SU-DHL-6 (cell line): ENCODE measurements around the gene VWA3A.

Source experiments
- EZH2phosphoT487 ChIP-seq: fragments of 200-600 bp; sonication (generic), shearing (Covaris generic); conservative IDR thresholded peaks from 2 replicates; pipeline ENCODE4 v1.6.1; 2018; ENCODE audit warnings: mild to moderate bottlenecking, antibody characterized with exemption, low read length, moderate library complexity, mixed read lengths
- TF ChIP-seq, protein P1 (sequence below): fragments of 200-600 bp; sonication (generic); IDR thresholded peaks from one replicate; pipeline ENCODE4 v1.5.1; 2017; ENCODE audit warnings: antibody characterized with exemption, mild to moderate bottlenecking, low read length, moderate library complexity; ENCODE audit not compliant: insufficient read depth, poor library complexity, severe bottlenecking

DNA sequence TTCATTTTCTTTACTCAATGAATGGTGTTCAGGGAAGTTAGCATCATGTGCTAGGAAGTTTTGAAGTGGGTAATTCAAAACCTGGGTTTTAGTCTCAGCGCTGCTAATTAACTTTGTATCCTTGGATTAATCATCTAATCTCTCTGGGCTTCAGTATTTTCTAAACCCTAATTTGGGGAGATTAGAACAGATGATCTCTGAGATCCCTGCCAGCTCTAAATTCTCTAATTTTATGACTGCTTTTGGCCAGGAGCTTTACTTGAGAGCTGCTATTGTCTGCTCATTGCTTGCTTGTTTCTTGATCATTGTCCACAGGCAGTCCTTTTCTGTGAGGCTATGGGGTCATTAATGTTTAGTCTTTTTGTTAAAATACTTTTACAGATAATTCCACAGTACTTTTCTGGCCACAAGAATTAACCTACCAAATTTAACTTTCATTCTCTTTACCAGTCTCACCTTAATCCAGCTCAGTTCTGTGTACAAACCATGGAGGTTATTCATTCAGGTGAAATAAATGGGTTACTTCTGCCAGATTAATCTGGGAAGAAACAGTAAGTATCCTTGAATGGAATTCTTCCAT, 28.4 kb upstream of the VWA3A start:
- TF ChIP-seq, protein P1, sequence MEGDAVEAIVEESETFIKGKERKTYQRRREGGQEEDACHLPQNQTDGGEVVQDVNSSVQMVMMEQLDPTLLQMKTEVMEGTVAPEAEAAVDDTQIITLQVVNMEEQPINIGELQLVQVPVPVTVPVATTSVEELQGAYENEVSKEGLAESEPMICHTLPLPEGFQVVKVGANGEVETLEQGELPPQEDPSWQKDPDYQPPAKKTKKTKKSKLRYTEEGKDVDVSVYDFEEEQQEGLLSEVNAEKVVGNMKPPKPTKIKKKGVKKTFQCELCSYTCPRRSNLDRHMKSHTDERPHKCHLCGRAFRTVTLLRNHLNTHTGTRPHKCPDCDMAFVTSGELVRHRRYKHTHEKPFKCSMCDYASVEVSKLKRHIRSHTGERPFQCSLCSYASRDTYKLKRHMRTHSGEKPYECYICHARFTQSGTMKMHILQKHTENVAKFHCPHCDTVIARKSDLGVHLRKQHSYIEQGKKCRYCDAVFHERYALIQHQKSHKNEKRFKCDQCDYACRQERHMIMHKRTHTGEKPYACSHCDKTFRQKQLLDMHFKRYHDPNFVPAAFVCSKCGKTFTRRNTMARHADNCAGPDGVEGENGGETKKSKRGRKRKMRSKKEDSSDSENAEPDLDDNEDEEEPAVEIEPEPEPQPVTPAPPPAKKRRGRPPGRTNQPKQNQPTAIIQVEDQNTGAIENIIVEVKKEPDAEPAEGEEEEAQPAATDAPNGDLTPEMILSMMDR = no peak
- TF ChIP-seq EZH2phosphoT487 = no peak
